WERI-Rb-1 (cell line): ENCODE data around the gene FBXL3.

Experiments used
- DNase-seq: peaks from one replicate; pipeline ENCODE4 v3.0.0-alpha.2; 2020
- H3K27ac ChIP-seq: fragments of 250-450 bp; sonication (Bioruptor Pico); 2 replicates; pipeline ENCODE4 v1.5.1; 2020; ENCODE audit warnings: mild to moderate bottlenecking, moderate library complexity
- H3K27me3 ChIP-seq: fragments of 250-450 bp; sonication (Bioruptor Pico); 2 replicates; pipeline ENCODE4 v1.5.1; 2021; ENCODE audit warnings: mild to moderate bottlenecking, low read depth, moderate library complexity; ENCODE audit not compliant: insufficient read depth, severe bottlenecking
- H3K36me3 ChIP-seq: fragments of 250-450 bp; sonication (Bioruptor Pico); 2 replicates; pipeline ENCODE4 v1.5.1; 2020; ENCODE audit warnings: mild to moderate bottlenecking, moderate library complexity
- H3K4me3 ChIP-seq: 2 replicates; pipeline ENCODE4 v1.5.1; 2011; ENCODE audit warnings: low read depth, mild to moderate bottlenecking, control low read depth, low read length
- H3K9me3 ChIP-seq: fragments of 250-450 bp; sonication (Bioruptor Pico); 2 replicates; pipeline ENCODE4 v1.5.1; 2021; ENCODE audit warnings: mild to moderate bottlenecking, moderate library complexity; ENCODE audit not compliant: severe bottlenecking
- TF ChIP-seq, protein P1 (sequence below): IDR thresholded peaks from 2 replicates; pipeline ENCODE4 v1.5.1; 2011; ENCODE audit warnings: low read depth, mild to moderate bottlenecking, control low read depth, inconsistent platforms, low read length

Gene FBXL3

DNA sequence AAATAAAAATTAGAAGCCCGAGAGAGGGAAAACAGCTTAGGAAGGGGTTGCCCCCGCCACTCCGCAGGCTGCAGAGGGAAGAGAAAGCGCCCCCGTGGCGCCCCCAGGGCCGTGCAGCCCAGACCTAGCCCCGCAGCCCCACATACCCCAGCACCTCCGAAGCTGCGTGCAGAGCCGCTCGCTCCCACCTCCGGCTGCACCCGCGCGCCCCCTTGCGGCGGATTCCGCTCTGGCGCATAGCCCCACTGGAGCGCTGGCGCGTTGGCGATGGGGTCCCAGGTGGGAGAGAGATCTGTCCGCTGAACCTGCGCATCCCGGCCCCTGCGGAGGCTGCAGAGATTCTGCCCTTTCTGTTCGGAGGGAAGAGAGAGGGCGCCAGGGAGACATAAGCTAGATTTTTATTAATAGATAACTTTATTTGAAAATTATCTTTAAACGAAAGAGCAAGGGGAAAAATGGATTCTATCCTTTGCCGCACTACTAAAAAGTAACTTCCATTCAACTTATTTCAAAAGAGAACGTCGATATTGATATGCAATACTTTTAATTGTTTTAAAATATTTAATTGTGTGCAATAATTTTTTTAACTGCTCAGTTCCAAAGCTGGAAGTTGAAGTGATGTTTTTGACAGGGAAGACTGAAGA is 46.8 kb downstream of the FBXL3 start:
- Histone ChIP-seq H3K4me3 (no peak overlapping the region), H3K27ac (no peak overlapping the region), H3K27me3 (no peaks in the 10 kb centered on the region), H3K9me3 (no peaks in the 10 kb centered on the region), H3K36me3 (no peaks in the 10 kb centered on the region)
- DNase-seq = peak; percentile 67
- TF ChIP-seq, protein P1, sequence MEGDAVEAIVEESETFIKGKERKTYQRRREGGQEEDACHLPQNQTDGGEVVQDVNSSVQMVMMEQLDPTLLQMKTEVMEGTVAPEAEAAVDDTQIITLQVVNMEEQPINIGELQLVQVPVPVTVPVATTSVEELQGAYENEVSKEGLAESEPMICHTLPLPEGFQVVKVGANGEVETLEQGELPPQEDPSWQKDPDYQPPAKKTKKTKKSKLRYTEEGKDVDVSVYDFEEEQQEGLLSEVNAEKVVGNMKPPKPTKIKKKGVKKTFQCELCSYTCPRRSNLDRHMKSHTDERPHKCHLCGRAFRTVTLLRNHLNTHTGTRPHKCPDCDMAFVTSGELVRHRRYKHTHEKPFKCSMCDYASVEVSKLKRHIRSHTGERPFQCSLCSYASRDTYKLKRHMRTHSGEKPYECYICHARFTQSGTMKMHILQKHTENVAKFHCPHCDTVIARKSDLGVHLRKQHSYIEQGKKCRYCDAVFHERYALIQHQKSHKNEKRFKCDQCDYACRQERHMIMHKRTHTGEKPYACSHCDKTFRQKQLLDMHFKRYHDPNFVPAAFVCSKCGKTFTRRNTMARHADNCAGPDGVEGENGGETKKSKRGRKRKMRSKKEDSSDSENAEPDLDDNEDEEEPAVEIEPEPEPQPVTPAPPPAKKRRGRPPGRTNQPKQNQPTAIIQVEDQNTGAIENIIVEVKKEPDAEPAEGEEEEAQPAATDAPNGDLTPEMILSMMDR = peak; percentile 83

DNA sequence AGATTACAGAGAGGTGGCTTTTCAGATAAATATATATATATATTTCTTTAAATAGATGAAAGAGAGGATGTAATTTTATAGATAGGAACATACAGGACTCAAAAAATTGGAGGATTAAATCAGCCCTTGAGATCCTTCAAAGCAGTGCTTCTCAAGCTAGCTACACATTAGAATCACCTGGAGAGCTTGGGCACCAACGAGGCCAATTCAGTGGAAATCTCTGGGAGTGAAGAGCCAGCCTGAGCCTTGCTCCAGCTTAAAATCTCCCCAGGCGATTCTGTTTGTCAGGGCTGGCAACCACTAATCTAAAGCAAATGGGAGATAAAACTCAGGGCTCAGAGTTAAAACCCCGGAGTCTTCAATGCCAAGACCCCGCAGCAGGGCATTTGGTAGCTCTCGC is 50.0 kb downstream of the FBXL3 start:
- Histone ChIP-seq H3K36me3 (no peaks in the 10 kb centered on the region), H3K9me3 (no peaks in the 10 kb centered on the region), H3K27ac (no peak overlapping the region), H3K4me3 (no peak overlapping the region), H3K27me3 (no peaks in the 10 kb centered on the region)
- TF ChIP-seq, protein P1 = no peak
- DNase-seq = no peak

DNA sequence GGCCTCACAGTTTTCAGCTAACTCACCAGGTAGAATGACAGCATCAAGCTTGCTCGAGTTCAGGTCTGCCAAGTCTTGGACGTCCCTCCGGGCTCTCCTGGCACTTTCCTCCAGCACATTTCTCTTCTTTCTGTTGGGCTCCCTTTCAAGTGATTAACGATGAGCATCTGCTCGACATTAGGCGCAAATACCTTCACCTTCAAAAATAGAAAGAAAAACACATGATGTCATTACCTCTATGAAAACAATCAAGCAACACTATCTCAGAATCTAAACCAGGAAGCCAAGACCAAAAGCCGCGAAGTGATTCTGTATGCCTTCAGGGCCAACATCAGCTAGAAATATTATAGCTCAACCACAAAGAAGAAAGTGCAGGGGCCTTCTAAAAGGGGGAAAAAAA is 50.5 kb downstream of the FBXL3 start:
- Histone ChIP-seq H3K27ac (no peak overlapping the region), H3K36me3 (no peaks in the 10 kb centered on the region), H3K27me3 (no peaks in the 10 kb centered on the region), H3K9me3 (no peaks in the 10 kb centered on the region), H3K4me3 (no peak overlapping the region)
- DNase-seq = no peak
- TF ChIP-seq, protein P1 = no peak

DNA sequence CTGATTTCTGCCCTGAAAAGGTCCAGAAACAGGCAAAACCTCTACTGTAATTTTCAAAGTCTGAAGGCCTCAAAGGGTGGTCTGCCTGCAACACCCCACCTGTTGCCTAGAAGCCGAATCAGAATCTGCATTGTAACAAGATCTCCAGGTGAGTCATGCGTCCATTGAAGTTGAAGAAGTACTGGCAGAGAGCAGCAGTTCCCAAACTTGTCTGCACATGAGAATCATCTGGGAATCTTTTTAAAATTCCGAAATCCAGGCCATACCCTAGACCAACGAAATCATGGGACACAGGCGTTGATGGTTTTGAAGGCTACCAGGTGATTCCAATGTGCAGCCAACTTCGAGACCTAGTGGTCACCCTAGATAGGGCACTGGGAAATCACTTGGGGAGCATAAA is 51.1 kb downstream of the FBXL3 start:
- H3K4me3 ChIP-seq = no peak overlapping the region
- no peaks in the 10 kb centered on the region for H3K36me3 ChIP-seq
- no peak for DNase-seq
- TF ChIP-seq, protein P1 = no peak
- no peak overlapping the region for H3K27ac ChIP-seq
- H3K9me3 ChIP-seq = no peaks in the 10 kb centered on the region
- no peaks in the 10 kb centered on the region for H3K27me3 ChIP-seq

DNA sequence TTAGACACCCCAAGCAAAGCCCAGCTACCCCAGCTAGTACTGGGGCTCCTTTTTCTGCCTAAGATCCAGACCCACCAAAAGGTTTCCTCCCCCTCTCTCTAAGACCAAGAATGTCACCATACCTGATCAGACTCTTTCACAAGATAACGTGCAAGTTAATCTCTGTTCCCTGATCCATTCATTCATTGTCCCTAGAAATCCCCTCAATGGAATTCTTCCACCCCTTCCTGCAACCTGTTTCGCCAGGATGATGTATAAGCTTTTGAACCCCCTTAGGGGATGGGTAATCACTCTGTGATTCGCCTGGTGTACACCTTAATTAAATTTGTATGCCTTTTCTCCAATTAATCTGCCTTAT is 52.4 kb downstream of the FBXL3 start:
- Histone ChIP-seq H3K27me3 (no peaks in the 10 kb centered on the region), H3K4me3 (no peak overlapping the region), H3K27ac (no peak overlapping the region), H3K9me3 (no peaks in the 10 kb centered on the region), H3K36me3 (no peaks in the 10 kb centered on the region)
- TF ChIP-seq, protein P1 = no peak
- no peak for DNase-seq
